ENCODE data around the gene ZNF729.
"Not testable (repeated sequence)": the region's sequence is repeated elsewhere in the genome, so short reads cannot be mapped to it uniquely, and the experiment has no call there.

ZNF729 gene

DNA sequence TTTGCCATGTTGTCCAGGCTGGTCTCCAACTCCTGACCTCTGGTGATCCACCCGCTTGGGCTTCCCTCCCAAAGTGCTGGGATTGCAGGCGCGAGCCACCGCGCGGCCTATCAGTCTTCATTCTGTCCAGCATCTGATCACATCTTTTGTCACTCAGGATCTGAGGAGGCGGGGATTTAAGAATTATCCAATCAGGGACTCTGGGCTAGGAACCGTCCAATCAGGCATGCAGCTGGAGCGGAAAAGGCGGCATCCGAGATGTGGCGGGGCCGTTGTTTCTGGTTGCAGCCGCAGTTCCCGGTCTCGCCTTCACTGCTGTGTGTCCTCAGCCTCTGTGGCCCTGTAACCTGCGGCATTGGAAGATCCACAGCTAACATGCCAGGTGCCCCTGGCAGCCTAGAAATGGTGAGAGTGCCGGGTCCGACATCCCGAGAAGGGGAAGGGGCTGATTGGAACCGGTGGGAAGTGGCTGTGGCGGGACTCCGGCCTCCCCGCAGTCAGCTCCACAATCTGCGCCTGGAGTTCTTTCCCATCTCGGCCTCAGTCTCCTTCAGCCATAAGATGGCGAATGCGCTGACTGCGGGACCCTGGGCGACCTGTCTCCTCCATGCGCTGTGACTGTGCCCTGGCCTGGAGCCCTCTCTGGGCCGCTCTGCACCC, at the start of gene ZNF729:
Gene ZNF729 (plus strand): TSS at position 291 of the 660 bp plus-strand sequence. CDS start 85 bp downstream, at position 376.
- DNase-seq: no peak

DNA sequence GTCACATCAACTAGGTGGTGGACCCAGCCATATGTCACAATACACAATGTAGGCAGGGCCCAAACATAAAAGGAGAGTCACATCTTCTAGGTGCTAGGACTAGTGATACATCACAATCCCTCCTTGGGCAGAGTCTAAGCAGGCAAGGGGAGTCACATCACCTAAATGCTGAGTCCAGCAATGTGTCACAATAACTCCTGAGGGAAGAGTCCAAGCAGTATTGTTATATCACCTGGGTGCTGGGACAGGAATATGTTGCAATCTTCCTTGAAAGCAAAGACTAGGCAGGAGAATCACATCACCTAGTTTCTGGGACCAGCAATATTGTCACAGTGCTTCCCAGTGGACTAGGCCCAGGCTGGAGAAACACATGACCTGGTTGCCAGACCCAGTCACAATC, 29.4 kb upstream of the ZNF729 start:
- DNase-seq: no peak

DNA sequence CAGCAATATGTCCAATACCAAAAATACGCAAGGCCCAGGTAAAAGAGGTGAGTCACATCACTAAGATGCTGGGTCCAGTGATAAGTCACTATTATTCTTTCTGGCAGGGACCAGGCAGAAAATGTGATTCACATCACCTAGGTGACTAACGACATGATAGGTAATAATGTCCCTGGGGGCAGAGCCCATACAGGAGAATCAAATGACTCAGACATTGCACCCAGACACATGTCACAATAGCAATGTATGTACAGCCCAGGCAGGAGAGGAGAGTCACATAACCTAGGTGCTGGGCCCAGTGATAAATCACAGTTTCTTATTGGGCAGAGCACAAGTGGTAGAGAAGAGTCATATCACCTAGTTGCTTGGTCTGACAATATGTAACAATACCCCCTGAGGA, 28.9 kb upstream of the ZNF729 start:
- DNase-seq: no peak

- DNase-seq: no peak
Observed at GRCh38 chr19:22257916-22258315, 28.3 kb upstream of the ZNF729 start.

- DNase-seq: no peak
Observed at GRCh38 chr19:22260499-22260898, 25.7 kb upstream of the ZNF729 start.

DNA sequence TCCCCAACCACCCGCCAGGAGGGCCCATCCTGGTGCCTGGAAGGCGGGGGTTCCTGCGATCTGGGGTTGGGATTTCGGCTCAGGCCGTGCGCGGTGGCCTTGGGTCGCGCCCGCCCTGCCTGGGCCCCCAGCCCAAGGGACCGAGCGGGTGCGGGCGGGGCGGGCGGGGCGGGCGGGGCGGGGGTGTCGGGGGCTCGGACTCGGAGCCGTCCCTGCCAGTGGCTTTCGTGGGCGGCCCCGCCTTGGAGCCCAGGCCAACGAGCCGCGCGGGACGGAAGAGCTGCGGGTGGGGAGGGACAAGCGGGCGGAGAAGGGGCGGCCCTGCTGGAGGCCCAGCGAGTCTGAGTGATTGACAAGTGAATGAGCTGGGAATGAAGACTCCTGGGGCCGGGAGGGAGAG, 24.6 kb upstream of the ZNF729 start:
- DNase-seq: no peak

- DNase-seq: no peak
Observed at GRCh38 chr19:22263121-22263520, 23.1 kb upstream of the ZNF729 start.

GRCh38 chr19:22321554-22321953, 35.3 kb downstream of the ZNF729 start:
- DNase-seq: not testable (repeated sequence)

DNA sequence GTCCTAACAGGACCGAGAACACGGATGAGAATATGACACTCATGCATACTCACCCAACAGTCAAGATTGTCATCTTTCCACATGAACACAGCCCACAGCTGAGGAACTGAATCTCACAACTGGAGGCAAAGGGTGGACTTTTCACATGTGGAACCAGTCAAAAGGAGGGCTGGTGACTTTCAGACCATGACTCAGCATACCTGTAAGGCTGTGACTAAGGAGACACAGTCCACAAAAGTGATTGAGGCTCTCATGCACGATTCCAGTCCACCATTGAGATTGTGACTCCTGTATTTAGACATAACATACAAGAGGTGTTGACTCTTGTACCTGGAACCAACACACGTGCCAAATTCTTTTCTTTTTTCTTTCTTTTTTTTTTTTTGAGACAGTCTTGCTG, 40.0 kb downstream of the ZNF729 start:
- DNase-seq: no peak

- DNase-seq: no peak
Observed at GRCh38 chr19:22327321-22327720, 41.1 kb downstream of the ZNF729 start.

DNA sequence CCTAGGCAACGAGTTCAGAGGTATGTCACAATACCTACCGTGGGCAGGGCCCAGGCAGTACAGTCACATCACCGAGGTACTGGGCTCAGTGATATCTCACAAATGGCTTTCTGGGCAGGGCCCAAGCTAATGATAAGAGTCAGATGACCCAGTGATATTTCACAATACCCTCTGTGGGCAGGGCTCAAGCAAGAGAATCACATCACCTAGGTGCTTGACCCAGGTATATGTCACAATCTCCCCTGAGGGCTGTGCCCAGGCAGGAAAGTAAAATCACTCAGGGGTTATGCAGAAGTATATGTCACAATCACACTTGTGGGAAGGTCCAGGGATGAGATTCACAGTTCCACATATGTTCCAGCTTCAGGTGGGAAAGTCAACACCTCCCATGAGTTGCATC, 45.3 kb downstream of the ZNF729 start:
- DNase-seq: no peak

GRCh38 chr19:22332924-22333323, 46.7 kb downstream of the ZNF729 start:
- peak; percentile 1 for DNase-seq

DNA sequence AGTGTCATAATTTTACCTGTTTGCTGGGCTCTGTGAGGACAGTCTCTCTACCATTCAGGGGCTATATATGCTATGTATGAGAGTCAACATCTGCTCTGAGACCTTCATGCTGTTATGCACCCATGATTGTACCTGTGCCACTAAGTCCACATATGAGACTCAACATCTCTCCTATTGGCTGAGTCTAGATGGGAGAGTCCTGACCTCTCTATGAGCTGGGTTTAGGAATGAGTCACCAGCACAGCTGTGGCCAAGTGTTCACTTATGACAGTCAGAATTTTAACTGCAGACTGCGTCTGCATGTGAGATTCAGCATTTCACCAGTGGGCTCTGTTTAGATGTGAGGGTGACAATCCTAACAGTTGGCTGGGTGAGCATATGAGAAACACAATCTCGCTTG, 49.5 kb downstream of the ZNF729 start:
- DNase-seq: no peak

- no peak for DNase-seq
Observed at GRCh38 chr19:22354665-22355064, 68.4 kb downstream of the ZNF729 start.
